IMR-90 (cell line): Measurements from ENCODE around the gene E2F3. TPM values are rescaled to one million over a fixed set of nuclear protein-coding genes. Genes with fewer than 3 reads are reported as not detected.

Experiments
- ATAC-seq: fragments of 200-7000 bp; cut with Tn5 transposase; 2 replicates; pipeline ENCODE4 v1.9.1; 2020; ENCODE audit warnings: low read depth, mild to moderate bottlenecking, moderate library complexity
- BruUV-seq: library from RNA; stranded (reverse); fragments of 400-500 nt; replicated peaks from 2 replicates; lab custom pipeline; 2021; lab: Mats Ljungman, UMichigan
- CTCF ChIA-PET: fragments of 300-600 bp; formaldehyde crosslinking; extraction: SDS; loops from one replicate; lab custom pipeline; 2021; ENCODE audit warnings: antibody characterized with exemption; lab: Yijun Ruan, JAX
- POLR2A ChIA-PET: fragments of 300-600 bp; sonication (Branson Sonifier 250); formaldehyde crosslinking; loops from one replicate; lab custom pipeline; 2022; ENCODE audit warnings: antibody characterized with exemption; ENCODE audit not compliant: unreplicated experiment; lab: Charles Lee
- DNase-seq: peaks from one replicate; pipeline ENCODE4 v3.0.0; 2013
- H2AFZ ChIP-seq: replicated peaks from 2 replicates; pipeline ENCODE3; 2013; ENCODE audit warnings: low read length, mild to moderate bottlenecking; ENCODE audit not compliant: poor library complexity
- H2AK5ac ChIP-seq: 2 replicates; pipeline ENCODE4 v1.6.1; 2013; ENCODE audit warnings: low read depth, low read length, inconsistent platforms
- H2AK9ac ChIP-seq: replicated peaks from 2 replicates; pipeline ENCODE3; 2013; ENCODE audit warnings: mild to moderate bottlenecking, low read depth, low read length, moderate library complexity; ENCODE audit not compliant: poor library complexity
- H2BK120ac ChIP-seq: 2 replicates; pipeline ENCODE4 v1.6.1; 2013; ENCODE audit warnings: low read depth, low read length, inconsistent platforms
- H2BK15ac ChIP-seq: 3 replicates; pipeline ENCODE4 v1.6.1; 2013; ENCODE audit warnings: low read depth, low read length, inconsistent platforms
- H2BK20ac ChIP-seq: 2 replicates; pipeline ENCODE4 v1.6.1; 2013; ENCODE audit warnings: low read depth, mild to moderate bottlenecking, inconsistent platforms, low read length, moderate library complexity
- H2BK5ac ChIP-seq: 2 replicates; pipeline ENCODE4 v1.6.1; 2013; ENCODE audit warnings: mild to moderate bottlenecking, low read depth, low read length, inconsistent platforms; ENCODE audit not compliant: poor library complexity, severe bottlenecking
- H3K14ac ChIP-seq: replicated peaks from 2 replicates; pipeline ENCODE4 v1.6.1; 2013; ENCODE audit warnings: low read depth, low read length, inconsistent platforms
- H3K18ac ChIP-seq: 2 replicates; pipeline ENCODE4 v1.6.1; 2013; ENCODE audit warnings: low read depth, low read length, control low read depth
- H3K23ac ChIP-seq: 2 replicates; pipeline ENCODE4 v1.6.1; 2013; ENCODE audit warnings: low read depth, low read length, inconsistent platforms
- H3K27ac ChIP-seq: 2 replicates; pipeline ENCODE4 v1.5.1; 2013; ENCODE audit warnings: mild to moderate bottlenecking, control low read depth, low read length; ENCODE audit not compliant: insufficient read depth
- H3K27me3 ChIP-seq: 2 replicates; pipeline ENCODE4 v1.6.1; 2013; ENCODE audit warnings: low read length; ENCODE audit not compliant: control insufficient read depth, insufficient read depth
- H3K36me3 ChIP-seq: 2 replicates; pipeline ENCODE4 v1.6.1; 2013; ENCODE audit warnings: low read length, mixed read lengths; ENCODE audit not compliant: control insufficient read depth, insufficient read depth
- H3K4ac ChIP-seq: 2 replicates; pipeline ENCODE4 v1.6.1; 2013; ENCODE audit warnings: low read depth, low read length, inconsistent platforms
- H3K4me1 ChIP-seq: 2 replicates; pipeline ENCODE4 v1.6.1; 2013; ENCODE audit warnings: low read length, mixed read lengths; ENCODE audit not compliant: control insufficient read depth, insufficient read depth
- H3K4me2 ChIP-seq: 2 replicates; pipeline ENCODE4 v1.6.1; 2013; ENCODE audit warnings: low read depth, mild to moderate bottlenecking, control low read depth, low read length, moderate library complexity
- H3K4me3 ChIP-seq: 2 replicates; pipeline ENCODE4 v1.5.1; 2013; ENCODE audit warnings: low read depth, mild to moderate bottlenecking, control low read depth, low read length, moderate library complexity; ENCODE audit not compliant: insufficient read depth
- H3K56ac ChIP-seq: 2 replicates; pipeline ENCODE4 v1.6.1; 2013; ENCODE audit warnings: low read length, inconsistent platforms; ENCODE audit not compliant: insufficient read depth; ENCODE audit errors: extremely low read depth
- H3K79me1 ChIP-seq, 2 experiments: 2 replicates each; pipeline ENCODE4 v1.6.1; 2013; ENCODE audit warnings: low read length in 2 of 2, inconsistent platforms in 1 of 2, low read depth in 1 of 2
- H3K9ac ChIP-seq: 2 replicates; pipeline ENCODE4 v1.6.1; 2013; ENCODE audit warnings: low read depth, low read length, control low read depth
- H3K9me1 ChIP-seq: 2 replicates; pipeline ENCODE4 v1.6.1; 2013; ENCODE audit warnings: low read length, inconsistent platforms; ENCODE audit not compliant: insufficient read depth
- H3K9me3 ChIP-seq: 2 replicates; pipeline ENCODE4 v1.6.1; 2013; ENCODE audit warnings: low read length; ENCODE audit not compliant: control insufficient read depth, insufficient read depth
- H4K20me1 ChIP-seq: 2 replicates; pipeline ENCODE4 v1.6.1; 2013; ENCODE audit warnings: low read length, inconsistent platforms; ENCODE audit not compliant: insufficient read depth
- H4K5ac ChIP-seq: 2 replicates; pipeline ENCODE4 v1.6.1; 2013; ENCODE audit warnings: mild to moderate bottlenecking, low read depth, low read length, control low read depth
- H4K8ac ChIP-seq, 2 experiments: 2 replicates each; pipeline ENCODE4 v1.6.1; 2013; ENCODE audit warnings: low read depth in 2 of 2, low read length in 2 of 2, control low read depth in 1 of 2, inconsistent platforms in 1 of 2
- H4K91ac ChIP-seq: 2 replicates; pipeline ENCODE4 v1.6.1; 2013; ENCODE audit warnings: low read depth, low read length, inconsistent platforms; ENCODE audit not compliant: insufficient read depth
- CHD1 ChIP-seq: IDR thresholded peaks from 2 replicates; pipeline ENCODE4 v1.6.1; 2012; ENCODE audit warnings: low read depth, low read length, improper control_type of control experiment
- CTCF ChIP-seq: conservative IDR thresholded peaks from 2 replicates; pipeline ENCODE4 v1.5.1; 2012; ENCODE audit warnings: mild to moderate bottlenecking, low read depth, low read length, improper control_type of control experiment
- ELK1 ChIP-seq: fragments of 150-350 bp; IDR thresholded peaks from 2 replicates; pipeline ENCODE4 v1.6.1; 2016; ENCODE audit warnings: low read depth, mild to moderate bottlenecking, low read length, moderate library complexity, borderline replicate concordance
- MAZ ChIP-seq: IDR thresholded peaks from 2 replicates; pipeline ENCODE4 v1.6.1; 2012; ENCODE audit warnings: low read depth, mild to moderate bottlenecking, low read length, improper control_type of control experiment, moderate library complexity, borderline replicate concordance
- MXI1 ChIP-seq: IDR thresholded peaks from 2 replicates; pipeline ENCODE4 v1.6.1; 2012; ENCODE audit warnings: low read depth, mild to moderate bottlenecking, low read length, moderate library complexity, borderline replicate concordance
- NFE2L2 ChIP-seq: fragments of 150-350 bp; IDR thresholded peaks from 2 replicates; pipeline ENCODE4 v1.6.1; 2016; ENCODE audit warnings: low read depth, mild to moderate bottlenecking, low read length
- POLR2A ChIP-seq: IDR thresholded peaks from 2 replicates; pipeline ENCODE4 v1.6.1; 2012; ENCODE audit warnings: mild to moderate bottlenecking, low read depth, low read length
- RAD21 ChIP-seq: IDR thresholded peaks from 2 replicates; pipeline ENCODE4 v1.6.1; 2012; ENCODE audit warnings: low read length, improper control_type of control experiment
- RCOR1 ChIP-seq: IDR thresholded peaks from 2 replicates; pipeline ENCODE4 v1.6.1; 2012; ENCODE audit warnings: mild to moderate bottlenecking, low read length, improper control_type of control experiment; ENCODE audit not compliant: insufficient replicate concordance
- RFX5 ChIP-seq: IDR thresholded peaks from 2 replicates; pipeline ENCODE4 v1.8.0; 2012; ENCODE audit warnings: low read depth, mild to moderate bottlenecking, low read length, moderate library complexity
- SMC3 ChIP-seq: fragments of 150-350 bp; IDR thresholded peaks from 2 replicates; pipeline ENCODE4 v1.6.1; 2016; ENCODE audit warnings: low read depth, mild to moderate bottlenecking, antibody characterized with exemption, low read length, moderate library complexity
- WGBS, 2 experiments: methylation state at CpG; one replicate each; pipeline versions ENCODE4 v1.1.5 to v1.1.7; 2013; ENCODE audit warnings: missing lambda C conversion rate in 2 of 2; ENCODE audit not compliant: insufficient read length in 1 of 2; ENCODE audit errors: extremely low coverage in 2 of 2; 5-methylcytosine and 5-hydroxymethylcytosine counted together
- dilution Hi-C: fragments of 300-500 bp; cut with HindIII; formaldehyde crosslinking; loops from one replicate; pipeline ENCODE4 v1.14.3; 2018; ENCODE audit warnings: low sequenced_read_pairs; ENCODE audit not compliant: unreplicated experiment
- in situ Hi-C: fragments of 300-500 bp; cut with MboI; formaldehyde crosslinking; loops from 3 replicates; pipeline ENCODE4 v1.14.3; 2019; ENCODE audit warnings: low sequenced_read_pairs, inconsistent platforms, mixed read lengths
- intact Hi-C: fragments of 100-400 bp; cut with micrococcal nuclease; formaldehyde crosslinking; loops from 2 replicates; pipeline ENCODE4 v1.10.0; 2022
- polyA plus RNA-seq, 3 experiments: library from polyadenylated mRNA; depleted of rRNA; stranded (reverse); fragments of >200 nt; gene quantifications; 2 replicates each; pipeline ENCODE4 v1.2.3, GENCODE V29; 2012; ENCODE audit warnings: low replicate concordance in 1 of 3
- total RNA-seq: library from RNA; depleted of rRNA; stranded (reverse); fragments of >200 nt; gene quantifications from 2 replicates; pipeline ENCODE4 v1.2.3, GENCODE V29; 2012

The E2F3 gene
- total and polyA plus RNA-seq, 2 of the 4 experiments (the other 2 are of a cell fraction) = 2.3 to 8.2 TPM

- TF ChIP-seq RAD21 (no peak), NFE2L2 (no peak), POLR2A (peak; percentile 80), RCOR1 (no peak)
Measured at GRCh38 chr6:20534295-20535262, 132.9 kb downstream of the E2F3 start, which contains the start of gene CDKAL1 (continued).

- H3K27me3 ChIP-seq = no peaks in the 10 kb centered on the region
- H3K79me1 ChIP-seq = peaks cover 17 to 30% of the 10 kb centered on the region in 2 experiments
- dilution Hi-C loops (no loop called here), in situ Hi-C loops (no loop called here), intact Hi-C loops (no loop called here)
- H3K9me3 ChIP-seq = no peaks in the 10 kb centered on the region
- TF ChIP-seq SMC3 (no peak), RCOR1 (no peak), MAZ (no peak), CHD1 (no peak), CTCF (no peak), MXI1 (no peak), RFX5 (no peak), RAD21 (no peak), ELK1 (no peak)
- no peak overlapping the region for H3K4me2 ChIP-seq
- no peak overlapping the region for H2AK9ac ChIP-seq
- no peak for ATAC-seq
- no peak overlapping the region for H3K9ac ChIP-seq
- no peak overlapping the region for H2AFZ ChIP-seq
- H3K23ac ChIP-seq = no peak overlapping the region
- H4K20me1 ChIP-seq = no peaks in the 10 kb centered on the region
- no peak for DNase-seq
- no peak overlapping the region for H2BK20ac ChIP-seq
- no peak overlapping the region for H4K91ac ChIP-seq
- no TSS peak for BruUV-seq
- H2BK120ac ChIP-seq = no peak overlapping the region
- H3K27ac ChIP-seq = no peak overlapping the region
- no peaks in the 10 kb centered on the region for H3K9me1 ChIP-seq
- no peak overlapping the region for H4K8ac ChIP-seq
- no CpG with 5 or more reads among the region's 1 CpG for WGBS, 2 experiments
- no peak overlapping the region for H2BK5ac ChIP-seq
- no peak overlapping the region for H3K56ac ChIP-seq
- 0 out of 2 replicates have a peak, but pooled peaks cover 1% of the 10 kb centered on the region for H3K4me1 ChIP-seq
- H3K14ac ChIP-seq = no peak overlapping the region
- H3K4me3 ChIP-seq = no peak overlapping the region
- H4K5ac ChIP-seq = no peak overlapping the region
- no peak overlapping the region for H3K18ac ChIP-seq
- H3K4ac ChIP-seq = no peak overlapping the region
- H2BK15ac ChIP-seq = no peak overlapping the region
- H2AK5ac ChIP-seq = no peak overlapping the region
- CTCF ChIA-PET = interaction anchor here (0.7 to 1.3 kb wide), 3 partner anchors 10 to 385 kb away, joined by 3 to 6 read pairs (median 4); no protein-coding TSS in a partner anchor
- H3K36me3 ChIP-seq = peaks cover 3% of the 10 kb centered on the region; the same call in 1 of the 2 replicates
- POLR2A ChIA-PET = no interaction called here
Measured at GRCh38 chr6:20538131-20538662, 136.5 kb downstream of the E2F3 start.
